Measurements from ENCODE around the gene SUFU.

Gene SUFU

DNA sequence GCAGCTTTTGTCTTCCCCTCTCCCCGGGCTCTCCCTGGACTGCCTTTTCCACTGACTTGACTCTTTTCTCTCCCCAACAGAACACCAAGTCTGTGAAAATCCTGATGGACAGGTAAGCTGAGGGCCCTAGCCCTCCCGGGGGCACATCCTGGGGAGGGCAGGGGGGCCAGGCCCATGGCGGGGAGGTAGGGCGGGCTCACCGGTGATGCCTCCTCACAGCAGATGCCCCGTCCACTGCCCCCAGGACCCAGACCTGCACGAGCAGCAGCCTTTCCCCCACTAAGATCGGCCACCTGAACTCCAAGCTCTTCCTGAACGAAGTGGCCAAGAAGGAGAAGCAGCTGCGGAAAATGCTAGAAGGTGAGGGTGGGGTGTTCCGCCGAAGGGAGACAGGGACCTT lies 152.3 kb downstream of the SUFU start:
- DNase-seq (ENCODE audit: extremely low read depth, insufficient read length) = no peak

GRCh38 chr10:102656791-102657371 lies 153.1 kb downstream of the SUFU start:
- no peak for TF ChIP-seq CTCF (IDR thresholded peaks at IDR 0.05; ENCODE audit: insufficient read depth, low read length, poor library complexity, severe bottlenecking)
- Histone ChIP-seq H3K4me3 (replicated peaks; ENCODE audit: low read depth, low read length) (no peak overlapping the region), H3K27me3 (replicated peaks; ENCODE audit: control insufficient read depth, insufficient read depth, low read length) (no peaks in the 10 kb centered on the region), H3K36me3 (ENCODE audit: control insufficient read depth, insufficient read depth, low read length) (peaks cover 30% of the 10 kb centered on the region)
- DNase-seq (ENCODE audit: extremely low read depth, insufficient read length) = no peak

More for the DNA sequence above, 152.3 kb downstream of the SUFU start:
- Histone ChIP-seq H3K36me3 (ENCODE audit: control insufficient read depth, insufficient read depth, low read length) (peaks cover 30% of the 10 kb centered on the region), H3K4me3 (replicated peaks; ENCODE audit: low read depth, low read length) (no peak overlapping the region), H3K27me3 (replicated peaks; ENCODE audit: control insufficient read depth, insufficient read depth, low read length) (no peaks in the 10 kb centered on the region)
- no peak for TF ChIP-seq CTCF (IDR thresholded peaks at IDR 0.05; ENCODE audit: insufficient read depth, low read length, poor library complexity, severe bottlenecking)

DNA sequence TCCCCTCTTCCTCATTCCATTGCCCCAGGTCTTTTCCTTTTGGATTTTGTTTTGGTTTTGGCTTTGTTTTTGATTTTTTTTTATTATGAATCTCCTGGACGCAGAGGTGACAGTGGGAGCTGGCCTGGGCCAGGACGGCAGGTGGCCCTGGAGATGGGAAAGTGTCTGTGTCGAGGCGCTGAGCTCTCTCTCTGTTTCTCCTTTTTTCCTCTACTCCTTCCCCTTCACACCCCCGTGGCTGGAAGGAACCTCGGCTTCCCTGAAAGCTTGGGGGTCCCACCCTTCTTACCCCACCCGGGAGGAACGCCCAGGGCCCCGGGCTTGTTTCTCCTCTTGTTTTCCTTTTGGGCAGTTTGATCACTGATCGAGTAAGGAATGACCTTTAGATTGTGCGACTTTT lies 153.7 kb downstream of the SUFU start:
- H3K4me3 ChIP-seq (replicated peaks; ENCODE audit: low read depth, low read length) = no peak overlapping the region
- peaks cover 30% of the 10 kb centered on the region for H3K36me3 ChIP-seq (ENCODE audit: control insufficient read depth, insufficient read depth, low read length)
- no peak for DNase-seq (ENCODE audit: extremely low read depth, insufficient read length)

GRCh38 chr10:102657984-102658724 lies 154.4 kb downstream of the SUFU start:
- no peak for TF ChIP-seq CTCF (IDR thresholded peaks at IDR 0.05; ENCODE audit: insufficient read depth, low read length, poor library complexity, severe bottlenecking)
- Histone ChIP-seq H3K4me3 (replicated peaks; ENCODE audit: low read depth, low read length) (no peak overlapping the region), H3K36me3 (ENCODE audit: control insufficient read depth, insufficient read depth, low read length) (peaks cover 30% of the 10 kb centered on the region), H3K27me3 (replicated peaks; ENCODE audit: control insufficient read depth, insufficient read depth, low read length) (no peaks in the 10 kb centered on the region)
- DNase-seq (ENCODE audit: extremely low read depth, insufficient read length) = no peak

More for the DNA sequence above, 153.7 kb downstream of the SUFU start:
- TF ChIP-seq CTCF (IDR thresholded peaks at IDR 0.05; ENCODE audit: insufficient read depth, low read length, poor library complexity, severe bottlenecking) = no peak
- no peaks in the 10 kb centered on the region for H3K27me3 ChIP-seq (replicated peaks; ENCODE audit: control insufficient read depth, insufficient read depth, low read length)

DNA sequence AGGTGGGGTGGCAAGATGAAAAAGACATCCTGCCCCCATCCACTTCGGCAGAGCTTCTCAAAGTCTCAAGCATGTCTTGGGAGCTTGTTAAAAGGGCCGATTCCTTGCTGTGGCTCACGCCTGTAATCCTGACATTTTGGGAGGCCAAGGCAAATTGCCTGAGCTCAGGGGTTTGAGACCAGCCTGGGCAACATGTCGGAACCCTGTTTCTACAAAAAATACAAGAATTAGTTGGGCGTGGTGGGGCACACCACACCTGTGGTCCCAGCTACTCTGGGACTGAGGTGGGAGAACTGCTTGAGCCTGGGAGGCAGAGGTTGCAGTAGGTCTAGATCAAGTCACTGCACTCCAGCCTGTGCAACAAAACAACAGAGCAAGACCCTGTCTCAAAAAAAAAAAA lies 155.0 kb downstream of the SUFU start:
- peaks cover 27% of the 10 kb centered on the region for H3K36me3 ChIP-seq (ENCODE audit: control insufficient read depth, insufficient read depth, low read length)
- DNase-seq (ENCODE audit: extremely low read depth, insufficient read length) = no peak
- TF ChIP-seq CTCF (IDR thresholded peaks at IDR 0.05; ENCODE audit: insufficient read depth, low read length, poor library complexity, severe bottlenecking) = no peak

More for the DNA sequence above, 155.0 kb downstream of the SUFU start:
- Histone ChIP-seq H3K4me3 (replicated peaks; ENCODE audit: low read depth, low read length) (no peak overlapping the region), H3K27me3 (replicated peaks; ENCODE audit: control insufficient read depth, insufficient read depth, low read length) (no peaks in the 10 kb centered on the region)
